ENCODE data around the gene KMT2E.
A peak's percentile ranks its signal among the peaks of the same experiment; 100 is the strongest.
"Not testable (repeated sequence)": the region's sequence is repeated elsewhere in the genome, so short reads cannot be mapped to it uniquely, and the experiment has no call there.

Gene KMT2E

GRCh38 chr7:105003872-105004510 lies 10.0 kb upstream of the KMT2E start:
- no peak overlapping the region for H3K4me3 ChIP-seq (ENCODE audit: low read length)
- DNase-seq (ENCODE audit: low read depth), result no peak

GRCh38 chr7:105005006-105005405 lies 9.0 kb upstream of the KMT2E start:
- H3K4me3 ChIP-seq (ENCODE audit: low read length); DNase-seq (ENCODE audit: low read depth): not testable (repeated sequence)

More at GRCh38 chr7:105003872-105004510, 10.0 kb upstream of the KMT2E start:
- TF ChIP-seq CTCF (conservative IDR thresholded peaks at IDR 0.05; ENCODE audit: low read depth, low read length), result no peak

- not testable (repeated sequence) for H3K4me3 ChIP-seq (ENCODE audit: low read length); DNase-seq (ENCODE audit: low read depth)
Measured at GRCh38 chr7:105005486-105005885, 8.5 kb upstream of the KMT2E start.

- DNase-seq (ENCODE audit: low read depth), result no peak
- TF ChIP-seq CTCF (conservative IDR thresholded peaks at IDR 0.05; ENCODE audit: low read depth, low read length), result no peak
- H3K4me3 ChIP-seq (ENCODE audit: low read length), result no peak overlapping the region
Measured at GRCh38 chr7:105006367-105007136, 7.5 kb upstream of the KMT2E start.

GRCh38 chr7:105007298-105007697 lies 6.7 kb upstream of the KMT2E start:
- no peak for DNase-seq (ENCODE audit: low read depth)
- H3K4me3 ChIP-seq (ENCODE audit: low read length), result no peak overlapping the region
- TF ChIP-seq CTCF (conservative IDR thresholded peaks at IDR 0.05; ENCODE audit: low read depth, low read length), result no peak

- no peak for DNase-seq (ENCODE audit: low read depth)
- TF ChIP-seq CTCF (conservative IDR thresholded peaks at IDR 0.05; ENCODE audit: low read depth, low read length), result no peak
- peak overlapping the region; percentile 97 for H3K4me3 ChIP-seq (ENCODE audit: low read length)
Measured at GRCh38 chr7:105009667-105010503, 4.1 kb upstream of the KMT2E start.

- no peak for DNase-seq (ENCODE audit: low read depth)
- peak overlapping the region; percentile 97 for H3K4me3 ChIP-seq (ENCODE audit: low read length)
- TF ChIP-seq CTCF (conservative IDR thresholded peaks at IDR 0.05; ENCODE audit: low read depth, low read length), result no peak
Measured at GRCh38 chr7:105010504-105011130, 3.4 kb upstream of the KMT2E start.

Data from retinal pigment epithelial cell (primary cell).